Measurements from ENCODE around the gene FBXL20. TPM values are rescaled to one million over a fixed set of nuclear protein-coding genes. Genes with fewer than 3 reads are reported as not detected.

Gene FBXL20
- total RNA-seq, 3 donors from 2014 or later (not counting 1 experiment from before 2014, with no cell fraction given): 25.5 to 34.2 (median 32.4) TPM

DNA sequence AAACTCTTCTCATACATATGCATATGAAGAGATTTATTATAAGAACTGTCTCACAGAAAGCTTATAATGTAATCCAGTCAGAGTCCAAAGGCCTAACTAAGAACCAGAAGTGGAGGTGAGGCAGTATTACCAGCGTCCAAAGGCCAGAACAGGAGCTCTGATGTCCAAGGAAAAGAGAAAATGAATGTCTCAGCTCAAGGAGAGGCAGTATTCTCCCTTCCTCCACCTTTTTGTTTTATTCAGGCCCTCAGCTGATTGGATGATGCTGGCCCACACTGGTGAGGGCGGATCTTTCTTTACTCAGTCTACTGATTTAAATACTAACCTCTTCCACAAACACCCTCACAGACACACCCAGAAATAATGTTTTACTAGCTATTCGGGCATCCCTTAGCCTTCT lies 43.4 kb downstream of the FBXL20 start:
- Mint-ChIP-seq H3K27me3 (ENCODE audit: low read depth in 2 of 2) (no peaks in the 10 kb centered on the region), H3K4me1 (peaks cover 12 to 32% of the 10 kb centered on the region in 2 donors), H3K4me3 (no peak overlapping the region), H3K9me3 (no peaks in the 10 kb centered on the region), H3K27ac (no peak overlapping the region), H3K36me3 (no peaks in the 10 kb centered on the region)
- no peak overlapping the region for H3K4me3 ChIP-seq (ENCODE audit: low read length)
- WGBS (ENCODE audit: insufficient coverage): 82% methylated on average over 3 of the region's 3 CpGs
- no peaks in the 10 kb centered on the region for H3K27me3 ChIP-seq (ENCODE audit: control insufficient read depth, insufficient read depth, low read length)
- no peak overlapping the region for H3K27ac ChIP-seq (ENCODE audit: low read length)
- DNase-seq (no peak), ATAC-seq (no peak)
- intact Hi-C loops (cut with micrococcal nuclease): no loop called here
- no peaks in the 10 kb centered on the region for H3K9me3 ChIP-seq (ENCODE audit: control insufficient read depth, insufficient read depth, low read length)
- no peaks in the 10 kb centered on the region for H3K36me3 ChIP-seq (ENCODE audit: control insufficient read depth, insufficient read depth, low read length)
- no peaks in the 10 kb centered on the region for H3K4me1 ChIP-seq (ENCODE audit: control insufficient read depth, insufficient read depth, low read length)
- TF ChIP-seq, protein P1, sequence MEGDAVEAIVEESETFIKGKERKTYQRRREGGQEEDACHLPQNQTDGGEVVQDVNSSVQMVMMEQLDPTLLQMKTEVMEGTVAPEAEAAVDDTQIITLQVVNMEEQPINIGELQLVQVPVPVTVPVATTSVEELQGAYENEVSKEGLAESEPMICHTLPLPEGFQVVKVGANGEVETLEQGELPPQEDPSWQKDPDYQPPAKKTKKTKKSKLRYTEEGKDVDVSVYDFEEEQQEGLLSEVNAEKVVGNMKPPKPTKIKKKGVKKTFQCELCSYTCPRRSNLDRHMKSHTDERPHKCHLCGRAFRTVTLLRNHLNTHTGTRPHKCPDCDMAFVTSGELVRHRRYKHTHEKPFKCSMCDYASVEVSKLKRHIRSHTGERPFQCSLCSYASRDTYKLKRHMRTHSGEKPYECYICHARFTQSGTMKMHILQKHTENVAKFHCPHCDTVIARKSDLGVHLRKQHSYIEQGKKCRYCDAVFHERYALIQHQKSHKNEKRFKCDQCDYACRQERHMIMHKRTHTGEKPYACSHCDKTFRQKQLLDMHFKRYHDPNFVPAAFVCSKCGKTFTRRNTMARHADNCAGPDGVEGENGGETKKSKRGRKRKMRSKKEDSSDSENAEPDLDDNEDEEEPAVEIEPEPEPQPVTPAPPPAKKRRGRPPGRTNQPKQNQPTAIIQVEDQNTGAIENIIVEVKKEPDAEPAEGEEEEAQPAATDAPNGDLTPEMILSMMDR (IDR thresholded peaks at IDR 0.05): no peak

DNA sequence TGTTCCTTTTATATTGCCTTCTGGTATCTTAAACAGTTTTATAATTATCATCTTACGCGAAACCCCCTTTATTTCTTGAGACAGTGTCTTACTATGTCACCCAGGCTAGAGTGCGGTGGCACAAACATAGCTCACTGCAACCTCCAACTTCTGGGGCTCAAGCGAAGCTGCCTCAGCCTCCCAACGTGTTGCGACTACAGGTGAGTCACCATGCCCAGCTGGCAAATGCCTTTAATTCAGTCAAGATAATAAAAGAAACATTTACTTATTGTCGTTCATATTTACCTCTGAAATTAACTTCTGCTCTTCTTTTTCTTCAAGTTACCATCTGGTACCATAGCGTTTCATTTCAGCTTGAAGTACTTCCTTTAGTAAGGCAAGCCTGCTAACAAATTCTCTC lies 43.9 kb downstream of the FBXL20 start:
- no peaks in the 10 kb centered on the region for H3K9me3 Mint-ChIP-seq
- peaks cover 12 to 36% of the 10 kb centered on the region in 2 donors for H3K4me1 Mint-ChIP-seq
- Histone ChIP-seq H3K36me3 (ENCODE audit: control insufficient read depth, insufficient read depth, low read length) (no peaks in the 10 kb centered on the region), H3K27me3 (ENCODE audit: control insufficient read depth, insufficient read depth, low read length) (no peaks in the 10 kb centered on the region), H3K4me1 (ENCODE audit: control insufficient read depth, insufficient read depth, low read length) (no peaks in the 10 kb centered on the region), H3K4me3 (ENCODE audit: low read length) (no peak overlapping the region), H3K9me3 (ENCODE audit: control insufficient read depth, insufficient read depth, low read length) (no peaks in the 10 kb centered on the region), H3K27ac (ENCODE audit: low read length) (no peak overlapping the region)
- no peaks in the 10 kb centered on the region for H3K27me3 Mint-ChIP-seq (ENCODE audit: low read depth in 2 of 2)
- ATAC-seq: no peak
- no peak for DNase-seq
- no peaks in the 10 kb centered on the region for H3K36me3 Mint-ChIP-seq
- WGBS (ENCODE audit: insufficient coverage): 86% methylated on average over 8 of the region's 8 CpGs
- no peak overlapping the region for H3K4me3 Mint-ChIP-seq
- TF ChIP-seq, protein P1 (IDR thresholded peaks at IDR 0.05): no peak
- intact Hi-C loops (cut with micrococcal nuclease): no loop called here
- no peak overlapping the region for H3K27ac Mint-ChIP-seq

DNA sequence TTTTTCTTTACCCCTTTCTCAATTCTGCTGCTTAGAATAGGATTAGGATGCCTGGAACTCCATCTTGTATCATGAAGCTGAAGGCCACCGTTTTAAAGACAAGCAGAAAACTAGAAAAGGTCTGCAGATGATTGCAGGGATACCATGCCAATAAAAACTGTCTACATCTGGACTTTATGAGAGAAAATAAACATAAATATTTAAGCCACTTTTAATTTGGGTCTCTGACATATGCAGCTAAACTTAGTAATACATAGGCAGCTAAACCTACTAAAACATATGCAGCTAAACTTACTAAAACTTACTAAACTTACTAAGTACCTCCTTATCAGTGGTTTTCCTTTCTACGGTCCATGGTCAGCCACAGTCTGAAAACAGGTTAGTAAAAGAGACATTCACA lies 48.4 kb downstream of the FBXL20 start:
- H3K4me3 Mint-ChIP-seq: no peak overlapping the region
- Histone ChIP-seq H3K27me3 (ENCODE audit: control insufficient read depth, insufficient read depth, low read length) (no peaks in the 10 kb centered on the region), H3K27ac (ENCODE audit: low read length) (no peak overlapping the region), H3K4me1 (ENCODE audit: control insufficient read depth, insufficient read depth, low read length) (no peaks in the 10 kb centered on the region), H3K4me3 (ENCODE audit: low read length) (no peak overlapping the region), H3K9me3 (ENCODE audit: control insufficient read depth, insufficient read depth, low read length) (no peaks in the 10 kb centered on the region), H3K36me3 (ENCODE audit: control insufficient read depth, insufficient read depth, low read length) (no peaks in the 10 kb centered on the region)
- no peak for DNase-seq
- no peaks in the 10 kb centered on the region for H3K27me3 Mint-ChIP-seq (ENCODE audit: low read depth in 2 of 2)
- H3K36me3 Mint-ChIP-seq: no peaks in the 10 kb centered on the region
- peaks cover 14 to 34% of the 10 kb centered on the region in 2 donors for H3K4me1 Mint-ChIP-seq
- ATAC-seq: no peak
- peak overlapping the region in 1 of 2 donors; percentile 44 for H3K27ac Mint-ChIP-seq
- intact Hi-C loops (cut with micrococcal nuclease): no loop called here
- no peaks in the 10 kb centered on the region for H3K9me3 Mint-ChIP-seq
- TF ChIP-seq, protein P1 (IDR thresholded peaks at IDR 0.05): no peak
- WGBS (ENCODE audit: insufficient coverage): 53% methylated on average over 2 of the region's 2 CpGs

DNA sequence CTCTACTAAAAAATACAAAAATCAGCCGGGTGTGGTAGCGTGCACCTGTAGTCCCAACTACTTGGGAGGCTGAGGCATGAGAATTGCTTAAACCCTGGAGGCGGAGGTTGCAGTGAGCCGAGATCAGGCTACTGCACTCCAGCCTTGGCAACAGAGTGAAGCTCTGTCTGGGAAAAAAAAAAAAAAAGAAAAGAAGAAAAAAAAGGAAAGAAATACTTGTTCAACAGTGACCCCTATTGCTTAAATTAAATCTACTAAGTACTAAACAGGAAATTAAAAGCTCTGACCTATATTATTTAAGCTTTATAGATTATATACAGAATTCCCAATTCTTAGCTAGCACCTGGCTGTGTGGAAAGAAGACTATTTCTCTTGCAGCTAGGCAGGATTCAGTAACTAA lies 48.9 kb downstream of the FBXL20 start:
- peak overlapping the region in 1 of 2 donors; percentile 44 for H3K27ac Mint-ChIP-seq
- no peak overlapping the region for H3K4me3 Mint-ChIP-seq
- Histone ChIP-seq H3K27me3 (ENCODE audit: control insufficient read depth, insufficient read depth, low read length) (no peaks in the 10 kb centered on the region), H3K36me3 (ENCODE audit: control insufficient read depth, insufficient read depth, low read length) (no peaks in the 10 kb centered on the region), H3K4me1 (ENCODE audit: control insufficient read depth, insufficient read depth, low read length) (no peaks in the 10 kb centered on the region), H3K9me3 (ENCODE audit: control insufficient read depth, insufficient read depth, low read length) (no peaks in the 10 kb centered on the region), H3K27ac (ENCODE audit: low read length) (no peak overlapping the region), H3K4me3 (ENCODE audit: low read length) (no peak overlapping the region)
- WGBS (ENCODE audit: insufficient coverage): 93% methylated on average over 4 of the region's 4 CpGs
- peaks cover 14 to 29% of the 10 kb centered on the region in 2 donors for H3K4me1 Mint-ChIP-seq
- TF ChIP-seq, protein P1 (IDR thresholded peaks at IDR 0.05): no peak
- intact Hi-C loops (cut with micrococcal nuclease): no loop called here
- ATAC-seq (no peak), DNase-seq (no peak)
- no peaks in the 10 kb centered on the region for H3K9me3 Mint-ChIP-seq
- no peaks in the 10 kb centered on the region for H3K36me3 Mint-ChIP-seq
- H3K27me3 Mint-ChIP-seq (ENCODE audit: low read depth in 2 of 2): no peaks in the 10 kb centered on the region

Measured in natural killer cell (primary cell).